Activated T-cell treated with anti-CD3 and anti-CD28 coated beads, Interleukin-2, amount 50 U/mL, for 24 hours (primary cell): ENCODE measurements around the gene ARMC8.
"Not testable (repeated sequence)": the region's sequence is repeated elsewhere in the genome, so short reads cannot be mapped to it uniquely, and the experiment has no call there.

Source experiments
- DNase-seq: peaks from one replicate; pipeline ENCODE4 v3.0.0-alpha.2; 2020
- H3K27ac Mint-ChIP-seq: 2 replicates; pipeline ENCODE4 v1.8.0; 2020; ENCODE audit warnings: mild to moderate bottlenecking, mixed read lengths
- H3K27me3 Mint-ChIP-seq: 2 replicates; pipeline ENCODE4 v1.8.0; 2020; ENCODE audit warnings: mixed read lengths
- H3K36me3 Mint-ChIP-seq: 2 replicates; pipeline ENCODE4 v1.8.0; 2020; ENCODE audit warnings: low read depth, mixed read lengths
- H3K4me1 Mint-ChIP-seq: 2 replicates; pipeline ENCODE4 v1.8.0; 2020; ENCODE audit warnings: low read depth, mixed read lengths
- H3K4me3 Mint-ChIP-seq: 2 replicates; pipeline ENCODE4 v1.8.0; 2020; ENCODE audit warnings: mild to moderate bottlenecking, moderate library complexity, mixed read lengths
- H3K9me3 Mint-ChIP-seq: 2 replicates; pipeline ENCODE4 v1.8.0; 2020; ENCODE audit warnings: mixed read lengths

ARMC8 gene

DNA sequence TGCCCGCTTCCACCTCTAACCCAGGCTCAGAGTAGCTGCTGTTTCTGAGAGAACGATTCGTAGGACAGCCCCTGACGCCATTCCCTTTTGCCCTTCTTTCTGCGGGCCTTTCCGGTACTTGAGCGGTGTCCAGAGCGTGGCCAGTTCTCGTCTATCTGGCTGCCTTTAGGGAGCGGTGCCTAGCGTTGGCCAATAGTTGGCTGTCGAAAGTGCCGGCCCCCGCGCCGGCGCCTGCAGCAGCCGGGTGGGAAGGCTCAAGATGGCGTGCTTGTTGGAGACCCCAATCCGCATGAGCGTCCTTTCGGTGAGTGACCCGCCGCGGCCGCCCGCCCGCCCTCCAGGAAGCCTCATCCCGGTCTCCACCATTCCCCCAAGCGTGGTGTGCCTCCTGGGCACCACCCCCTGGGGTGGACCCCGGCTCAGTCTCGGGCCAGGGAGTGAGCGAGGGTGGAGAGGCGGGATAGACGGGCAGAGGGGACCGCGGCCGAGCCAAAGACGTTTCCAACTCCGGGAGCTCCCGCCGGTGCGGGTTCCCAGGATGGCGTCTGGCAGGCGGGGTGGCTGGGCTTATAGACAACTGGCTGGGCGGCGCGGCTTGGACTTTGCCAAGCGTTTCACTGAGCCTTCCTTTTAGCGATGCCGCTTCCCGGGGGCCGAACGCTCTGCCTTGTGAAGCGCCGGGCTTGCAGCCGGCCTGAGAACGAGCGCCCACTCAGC, at the start of gene ARMC8:
Gene ARMC8 (plus strand): TSS at position 6 of the 717 bp plus-strand sequence. CDS start 254 bp downstream, at position 260.
- peak within 1 kb of the TSS; percentile 99 for H3K27ac Mint-ChIP-seq
- DNase-seq = no peak
- H3K4me3 Mint-ChIP-seq = peak within 1 kb of the TSS; percentile 95
- peaks cover 38% of the 10 kb centered on the region for H3K4me1 Mint-ChIP-seq
- H3K36me3 Mint-ChIP-seq = peaks cover 40% of the 10 kb centered on the region
- H3K9me3 Mint-ChIP-seq = no peaks in the 10 kb centered on the region
- H3K27me3 Mint-ChIP-seq = peaks cover 8% of the 10 kb centered on the region

- DNase-seq = no peak
- Mint-ChIP-seq H3K36me3 (no peaks in the 10 kb centered on the region), H3K27me3 (peaks cover 12% of the 10 kb centered on the region), H3K4me1 (no peaks in the 10 kb centered on the region), H3K9me3 (no peaks in the 10 kb centered on the region), H3K4me3 (no peak overlapping the region), H3K27ac (no peak overlapping the region)
These were observed 49.2 kb upstream of the ARMC8 start for GRCh38 chr3:138137861-138138260.

DNA sequence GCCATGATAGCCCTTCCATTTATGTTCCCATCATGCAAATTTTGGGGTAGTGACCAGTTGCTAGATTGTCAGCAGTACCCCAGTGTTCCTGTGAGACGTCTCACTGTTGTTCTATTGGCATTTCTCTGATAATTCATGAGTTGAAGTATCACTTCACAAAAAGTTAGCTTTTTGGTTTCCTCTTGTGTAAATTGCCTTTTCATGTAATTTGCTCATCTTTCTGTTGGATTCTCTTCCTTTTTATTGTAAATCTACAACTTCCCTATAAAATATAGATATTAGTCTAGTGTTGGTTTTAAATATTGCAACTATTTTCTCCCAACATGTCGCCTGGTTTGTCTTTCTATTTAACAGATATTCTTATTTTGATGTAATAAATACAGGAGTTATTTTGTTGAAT, 47.4 kb upstream of the ARMC8 start:
- no peaks in the 10 kb centered on the region for H3K36me3 Mint-ChIP-seq
- DNase-seq = no peak
- H3K4me3 Mint-ChIP-seq = no peak overlapping the region
- no peaks in the 10 kb centered on the region for H3K4me1 Mint-ChIP-seq
- no peaks in the 10 kb centered on the region for H3K9me3 Mint-ChIP-seq
- H3K27ac Mint-ChIP-seq = no peak overlapping the region
- peaks cover 15% of the 10 kb centered on the region for H3K27me3 Mint-ChIP-seq

DNA sequence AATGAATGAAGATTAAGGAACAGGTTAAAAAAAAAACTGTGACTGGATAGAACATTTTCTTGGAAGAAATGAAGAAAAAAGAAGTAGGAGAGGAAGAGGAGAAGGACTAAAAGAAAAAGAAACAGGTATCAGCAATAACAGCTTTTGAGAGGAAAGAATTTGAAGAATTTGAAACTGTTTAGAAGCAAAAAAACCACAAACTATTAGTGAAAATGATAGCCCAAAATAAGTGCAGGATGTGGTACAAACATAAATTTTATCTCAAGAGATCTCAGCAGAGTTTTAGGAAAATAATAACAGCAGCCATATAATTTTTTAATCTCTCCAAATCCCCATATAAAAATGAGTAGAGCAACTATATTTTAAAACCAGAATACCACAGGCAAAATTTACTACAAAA, 46.2 kb upstream of the ARMC8 start:
- peaks cover 15% of the 10 kb centered on the region for H3K27me3 Mint-ChIP-seq
- DNase-seq = no peak
- no peaks in the 10 kb centered on the region for H3K36me3 Mint-ChIP-seq
- no peaks in the 10 kb centered on the region for H3K4me1 Mint-ChIP-seq
- H3K4me3 Mint-ChIP-seq = no peak overlapping the region
- no peaks in the 10 kb centered on the region for H3K9me3 Mint-ChIP-seq
- no peak overlapping the region for H3K27ac Mint-ChIP-seq

GRCh38 chr3:138142181-138142580, 44.9 kb upstream of the ARMC8 start:
- not testable (repeated sequence) for H3K9me3 Mint-ChIP-seq, H3K27ac Mint-ChIP-seq, H3K4me1 Mint-ChIP-seq, DNase-seq, H3K36me3 Mint-ChIP-seq, H3K4me3 Mint-ChIP-seq
- peaks cover 15% of the 10 kb centered on the region for H3K27me3 Mint-ChIP-seq

- Mint-ChIP-seq H3K27me3 (no peaks in the 10 kb centered on the region), H3K4me3 (no peak overlapping the region), H3K4me1 (no peaks in the 10 kb centered on the region), H3K36me3 (no peaks in the 10 kb centered on the region), H3K9me3 (no peaks in the 10 kb centered on the region), H3K27ac (no peak overlapping the region)
- DNase-seq = no peak
These were observed 38.6 kb upstream of the ARMC8 start for GRCh38 chr3:138148503-138148902.

DNA sequence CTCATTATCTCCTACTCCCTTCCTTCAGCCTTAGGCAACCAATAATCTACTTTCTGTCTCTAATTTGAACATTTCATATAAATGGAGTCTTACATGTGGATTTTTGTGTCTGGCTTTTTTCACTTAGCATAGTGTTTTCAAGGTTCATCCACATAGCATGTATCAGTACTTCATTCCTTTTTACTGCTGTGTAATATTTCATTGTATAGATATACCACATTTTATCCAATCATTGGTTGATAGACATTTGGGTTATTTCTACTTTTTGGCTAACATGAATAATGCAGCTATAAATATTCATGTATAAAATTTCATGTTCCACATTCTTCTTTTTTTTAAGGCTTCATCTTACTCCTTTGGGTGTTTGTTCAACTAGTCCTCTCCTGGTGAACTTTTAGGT, 32.6 kb upstream of the ARMC8 start:
- Mint-ChIP-seq H3K36me3 (no peaks in the 10 kb centered on the region), H3K27ac (no peak overlapping the region), H3K4me3 (no peak overlapping the region), H3K27me3 (no peaks in the 10 kb centered on the region), H3K4me1 (no peaks in the 10 kb centered on the region), H3K9me3 (peaks cover 2% of the 10 kb centered on the region)
- no peak for DNase-seq

GRCh38 chr3:138157743-138158142, 29.4 kb upstream of the ARMC8 start:
- no peak overlapping the region for H3K27ac Mint-ChIP-seq
- H3K27me3 Mint-ChIP-seq = no peaks in the 10 kb centered on the region
- no peak overlapping the region for H3K4me3 Mint-ChIP-seq
- H3K36me3 Mint-ChIP-seq = peaks cover 25% of the 10 kb centered on the region
- peaks cover 2% of the 10 kb centered on the region for H3K9me3 Mint-ChIP-seq
- DNase-seq = no peak
- peaks cover 2% of the 10 kb centered on the region for H3K4me1 Mint-ChIP-seq

- peak overlapping the region; percentile 23 for H3K27ac Mint-ChIP-seq
- H3K36me3 Mint-ChIP-seq = peaks cover 91% of the 10 kb centered on the region
These were observed 22.0 kb upstream of the ARMC8 start for GRCh38 chr3:138165061-138165460.

GRCh38 chr3:138172625-138173024, 14.5 kb upstream of the ARMC8 start:
- Mint-ChIP-seq H3K9me3 (no peaks in the 10 kb centered on the region), H3K36me3 (peaks cover 64% of the 10 kb centered on the region), H3K27me3 (no peaks in the 10 kb centered on the region), H3K4me1 (peaks cover 37% of the 10 kb centered on the region), H3K27ac (peak overlapping the region; percentile 85), H3K4me3 (peak overlapping the region; percentile 98)
- no peak for DNase-seq

More at GRCh38 chr3:138165061-138165460, 22.0 kb upstream of the ARMC8 start:
- Mint-ChIP-seq H3K27me3 (no peaks in the 10 kb centered on the region), H3K4me1 (peaks cover 14% of the 10 kb centered on the region), H3K4me3 (no peak overlapping the region), H3K9me3 (no peaks in the 10 kb centered on the region)
- no peak for DNase-seq

DNA sequence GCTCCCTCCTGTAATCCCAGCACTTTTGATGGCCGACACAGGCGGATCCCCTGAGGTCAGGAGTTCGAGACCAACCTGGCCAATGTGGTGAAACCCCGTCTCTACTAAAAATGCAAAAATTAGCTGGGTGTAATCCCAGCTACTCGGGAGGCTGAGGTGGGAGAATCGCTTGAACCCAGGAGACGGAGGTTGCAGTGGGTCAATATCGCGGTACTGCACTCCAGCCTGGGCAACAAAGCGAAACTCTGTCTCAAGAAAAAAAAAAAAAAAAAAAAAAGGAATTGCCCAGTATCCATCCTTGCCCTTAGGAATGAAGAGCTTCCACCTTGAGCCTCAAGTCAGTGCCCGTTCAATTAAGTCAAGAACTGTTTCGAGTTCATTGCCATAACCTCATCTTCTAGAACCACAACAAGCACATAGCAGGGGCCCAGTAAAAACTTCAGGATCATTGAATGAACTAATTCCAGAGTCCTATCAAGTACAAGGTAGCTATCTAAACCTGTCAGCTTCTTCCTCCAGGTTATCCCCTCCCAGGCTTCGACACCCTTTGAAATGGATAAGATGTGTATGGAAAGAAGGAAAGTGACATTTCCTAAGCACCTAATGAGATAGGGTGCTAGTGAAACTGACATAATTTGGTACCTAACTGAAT, 13.2 kb upstream of the ARMC8 start:
- Mint-ChIP-seq H3K36me3 (peaks cover 52% of the 10 kb centered on the region), H3K27ac (peak overlapping the region; percentile 99), H3K4me1 (peaks cover 37% of the 10 kb centered on the region), H3K27me3 (no peaks in the 10 kb centered on the region), H3K4me3 (peak overlapping the region; percentile 98), H3K9me3 (no peaks in the 10 kb centered on the region)
- no peak for DNase-seq

- peak; percentile 84 for DNase-seq
- Mint-ChIP-seq H3K27ac (peak within 1 kb of the TSS; percentile 99), H3K27me3 (no peaks in the 10 kb centered on the region), H3K9me3 (no peaks in the 10 kb centered on the region), H3K36me3 (peaks cover 48% of the 10 kb centered on the region), H3K4me3 (peak within 1 kb of the TSS; percentile 98), H3K4me1 (peaks cover 37% of the 10 kb centered on the region)
These were observed 12.5 kb upstream of the ARMC8 start, which contains the start of gene DBR1 for GRCh38 chr3:138174421-138175131. Gene DBR1 (minus strand): TSS chr3:138174921. CDS start chr3:138174795, 126 bp downstream.

- Mint-ChIP-seq H3K27me3 (peaks cover 8% of the 10 kb centered on the region), H3K9me3 (no peaks in the 10 kb centered on the region), H3K36me3 (no peaks in the 10 kb centered on the region), H3K4me3 (no peak overlapping the region), H3K27ac (no peak overlapping the region), H3K4me1 (peaks cover 2% of the 10 kb centered on the region)
- no peak for DNase-seq
These were observed 6.6 kb upstream of the ARMC8 start for GRCh38 chr3:138180375-138181029.

GRCh38 chr3:138184994-138185393, 2.1 kb upstream of the ARMC8 start:
- H3K27me3 Mint-ChIP-seq = peaks cover 8% of the 10 kb centered on the region
- H3K4me1 Mint-ChIP-seq = peaks cover 27% of the 10 kb centered on the region
- H3K36me3 Mint-ChIP-seq = peaks cover 24% of the 10 kb centered on the region
- H3K9me3 Mint-ChIP-seq = no peaks in the 10 kb centered on the region
- no peak overlapping the region for H3K4me3 Mint-ChIP-seq
- H3K27ac Mint-ChIP-seq = no peak overlapping the region
- no peak for DNase-seq
